ENCODE results near the gene KHDRBS2.

The KHDRBS2 gene

DNA sequence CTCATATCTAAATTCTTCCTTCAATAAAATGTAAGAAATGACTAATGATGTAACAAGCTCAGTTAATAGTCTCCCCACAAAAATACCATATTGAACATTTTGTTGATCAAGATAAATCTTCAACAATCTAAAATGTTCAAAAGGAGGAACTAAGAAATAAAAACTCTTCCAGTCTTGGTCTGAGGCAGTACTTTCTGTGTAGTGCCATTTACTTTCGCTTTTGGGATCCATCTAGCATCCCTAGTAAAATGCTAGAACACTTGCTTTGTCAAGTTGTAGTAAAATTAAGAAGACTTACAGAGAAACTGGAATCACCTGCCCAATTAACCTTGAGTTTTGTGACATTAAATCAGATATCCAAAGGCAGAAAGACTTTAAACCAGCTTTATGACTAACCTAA, 246.4 kb downstream of the KHDRBS2 start:
- H3K36me3 Mint-ChIP-seq (ENCODE audit: low read depth) = no peaks in the 10 kb centered on the region
- no peaks in the 10 kb centered on the region for H3K4me1 Mint-ChIP-seq (ENCODE audit: low read depth)
- no peak overlapping the region for H3K27ac Mint-ChIP-seq
- H3K27me3 Mint-ChIP-seq = no peaks in the 10 kb centered on the region
- intact Hi-C loops (cut with micrococcal nuclease) = no loop called here
- no peaks in the 10 kb centered on the region for H3K9me3 Mint-ChIP-seq
- no peak overlapping the region for H3K4me3 Mint-ChIP-seq

GRCh38 chr6:62037445-62037844, 248.6 kb downstream of the KHDRBS2 start:
- peaks cover 19% of the 10 kb centered on the region for H3K9me3 Mint-ChIP-seq
- no peaks in the 10 kb centered on the region for H3K27me3 Mint-ChIP-seq
- no peak overlapping the region for H3K4me3 Mint-ChIP-seq
- H3K36me3 Mint-ChIP-seq (ENCODE audit: low read depth) = no peaks in the 10 kb centered on the region
- intact Hi-C loops (cut with micrococcal nuclease) = no loop called here
- H3K4me1 Mint-ChIP-seq (ENCODE audit: low read depth) = no peaks in the 10 kb centered on the region
- no peak overlapping the region for H3K27ac Mint-ChIP-seq

DNA sequence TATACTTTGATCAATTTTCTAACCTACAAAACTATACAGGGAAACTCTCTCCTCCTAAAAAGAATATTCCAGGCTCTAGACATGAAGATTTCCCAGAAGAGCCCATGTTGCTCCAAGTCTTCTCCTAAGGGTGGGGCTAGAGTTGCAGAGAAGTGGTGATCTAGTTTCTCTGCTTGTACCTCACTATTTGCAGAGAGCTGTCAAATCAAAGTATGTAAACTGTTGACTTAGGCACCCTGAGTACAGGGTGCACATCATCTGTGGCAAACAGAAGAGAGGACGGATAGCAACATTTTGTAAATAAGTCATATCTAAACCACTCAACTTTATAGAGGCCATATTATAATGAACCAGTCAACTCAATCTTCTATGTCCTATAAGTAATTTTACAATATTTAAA, 250.1 kb downstream of the KHDRBS2 start:
- no peak overlapping the region for H3K4me3 Mint-ChIP-seq
- H3K9me3 Mint-ChIP-seq = peaks cover 30% of the 10 kb centered on the region

GRCh38 chr6:62013719-62014118, 272.3 kb downstream of the KHDRBS2 start:
- Mint-ChIP-seq H3K27me3 (no peaks in the 10 kb centered on the region), H3K27ac (no peak overlapping the region), H3K4me3 (no peak overlapping the region), H3K36me3 (ENCODE audit: low read depth) (no peaks in the 10 kb centered on the region), H3K9me3 (peaks cover 34% of the 10 kb centered on the region), H3K4me1 (ENCODE audit: low read depth) (no peaks in the 10 kb centered on the region)
- intact Hi-C loops (cut with micrococcal nuclease) = no loop called here

More for the DNA sequence above, 250.1 kb downstream of the KHDRBS2 start:
- Mint-ChIP-seq H3K27me3 (no peaks in the 10 kb centered on the region), H3K36me3 (ENCODE audit: low read depth) (no peaks in the 10 kb centered on the region), H3K27ac (no peak overlapping the region), H3K4me1 (ENCODE audit: low read depth) (no peaks in the 10 kb centered on the region)
- intact Hi-C loops (cut with micrococcal nuclease) = no loop called here

- intact Hi-C loops (cut with micrococcal nuclease) = no loop called here
- Mint-ChIP-seq H3K4me1 (ENCODE audit: low read depth) (no peaks in the 10 kb centered on the region), H3K4me3 (no peak overlapping the region), H3K9me3 (peaks cover 37% of the 10 kb centered on the region), H3K36me3 (ENCODE audit: low read depth) (no peaks in the 10 kb centered on the region), H3K27me3 (no peaks in the 10 kb centered on the region), H3K27ac (no peak overlapping the region)
These were observed 276.6 kb downstream of the KHDRBS2 start for GRCh38 chr6:62009445-62009844.

DNA sequence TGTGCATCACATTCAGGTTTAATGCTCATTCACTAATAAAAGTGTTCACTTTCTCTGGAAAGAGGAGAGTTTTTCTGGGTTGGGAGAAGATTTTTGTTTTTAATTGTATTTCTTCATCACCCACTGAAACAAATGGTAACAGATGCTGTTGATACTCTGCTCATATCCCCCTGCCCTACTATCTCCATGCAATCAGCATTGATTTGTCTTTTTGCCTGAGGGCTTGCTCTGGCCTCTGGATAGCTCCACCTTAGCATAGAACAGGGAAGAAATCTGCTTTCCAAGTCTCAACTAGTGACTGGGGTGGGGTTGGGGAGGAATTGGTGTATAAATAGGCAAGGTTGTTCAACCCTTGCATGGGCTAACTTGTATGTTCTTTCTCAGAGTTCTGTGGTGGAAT, 296.4 kb downstream of the KHDRBS2 start:
- Mint-ChIP-seq H3K4me1 (ENCODE audit: low read depth) (no peaks in the 10 kb centered on the region), H3K4me3 (no peak overlapping the region), H3K27me3 (no peaks in the 10 kb centered on the region), H3K27ac (no peak overlapping the region), H3K9me3 (peaks cover 18% of the 10 kb centered on the region), H3K36me3 (ENCODE audit: low read depth) (no peaks in the 10 kb centered on the region)
- intact Hi-C loops (cut with micrococcal nuclease) = no loop called here

DNA sequence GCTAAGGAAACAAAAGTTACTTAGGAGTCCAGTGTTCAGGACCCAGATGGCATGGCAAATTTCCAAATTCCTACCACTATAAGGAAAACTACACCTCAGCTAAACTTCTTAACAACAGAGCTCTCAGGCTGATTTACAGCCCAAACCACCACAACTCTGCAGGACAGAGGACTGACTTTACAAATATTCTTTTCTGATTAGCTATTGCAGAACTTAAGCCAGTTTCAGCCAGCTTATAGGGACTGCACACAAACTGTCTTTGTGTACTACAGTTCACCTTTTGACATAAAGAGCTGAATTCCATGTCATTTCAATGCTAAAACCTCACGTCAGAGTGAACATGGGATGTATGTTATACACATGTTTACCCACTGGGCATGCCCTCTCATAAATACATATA, 305.4 kb downstream of the KHDRBS2 start:
- no peaks in the 10 kb centered on the region for H3K27me3 Mint-ChIP-seq
- peaks cover 17% of the 10 kb centered on the region for H3K9me3 Mint-ChIP-seq
- no peaks in the 10 kb centered on the region for H3K36me3 Mint-ChIP-seq (ENCODE audit: low read depth)
- intact Hi-C loops (cut with micrococcal nuclease) = no loop called here
- H3K4me1 Mint-ChIP-seq (ENCODE audit: low read depth) = no peaks in the 10 kb centered on the region
- H3K4me3 Mint-ChIP-seq = no peak overlapping the region
- no peak overlapping the region for H3K27ac Mint-ChIP-seq

DNA sequence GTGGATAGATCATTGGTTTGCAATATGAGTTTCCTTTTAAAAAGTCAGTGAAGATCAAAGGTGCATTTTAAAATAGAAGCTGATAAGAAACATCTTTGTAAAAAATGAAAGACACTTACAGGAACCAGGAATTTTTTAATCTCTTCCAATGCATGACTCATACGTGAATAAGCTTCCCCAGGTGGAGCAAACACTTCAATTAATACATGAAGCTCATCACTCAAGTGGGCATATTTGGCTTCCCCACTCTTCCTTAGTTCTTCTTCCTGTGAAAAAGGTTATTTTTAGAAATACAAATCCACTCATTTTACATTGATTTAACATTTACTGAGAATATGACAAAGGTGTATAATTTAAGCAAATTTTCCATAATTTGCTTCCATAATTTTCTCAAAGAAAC, 308.1 kb downstream of the KHDRBS2 start:
- no peak overlapping the region for H3K27ac Mint-ChIP-seq
- H3K4me3 Mint-ChIP-seq = no peak overlapping the region
- no peaks in the 10 kb centered on the region for H3K27me3 Mint-ChIP-seq
- intact Hi-C loops (cut with micrococcal nuclease) = no loop called here
- peaks cover 8% of the 10 kb centered on the region for H3K9me3 Mint-ChIP-seq
- no peaks in the 10 kb centered on the region for H3K36me3 Mint-ChIP-seq (ENCODE audit: low read depth)
- no peaks in the 10 kb centered on the region for H3K4me1 Mint-ChIP-seq (ENCODE audit: low read depth)

DNA sequence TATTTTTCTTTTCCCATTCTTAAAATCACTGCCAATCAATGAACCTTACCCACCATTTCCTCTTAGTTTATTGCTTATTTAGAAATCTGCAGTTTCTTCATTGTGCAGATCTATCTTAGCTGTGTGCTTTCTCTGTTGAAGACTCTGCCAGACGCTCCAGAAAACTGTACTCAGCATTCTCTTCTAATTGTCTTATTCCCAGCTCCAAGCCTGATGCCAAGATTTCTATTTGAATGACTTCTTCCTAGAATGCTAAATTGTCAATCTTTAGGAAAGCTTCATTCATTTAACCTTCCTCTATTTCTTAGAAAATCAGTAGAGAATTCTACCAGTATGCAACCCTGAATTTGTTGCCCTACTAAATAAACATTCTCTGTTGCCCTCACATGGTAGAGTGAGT, 308.9 kb downstream of the KHDRBS2 start:
- intact Hi-C loops (cut with micrococcal nuclease) = no loop called here
- no peaks in the 10 kb centered on the region for H3K27me3 Mint-ChIP-seq
- no peak overlapping the region for H3K4me3 Mint-ChIP-seq
- no peaks in the 10 kb centered on the region for H3K36me3 Mint-ChIP-seq (ENCODE audit: low read depth)
- peaks cover 8% of the 10 kb centered on the region for H3K9me3 Mint-ChIP-seq
- H3K4me1 Mint-ChIP-seq (ENCODE audit: low read depth) = no peaks in the 10 kb centered on the region
- no peak overlapping the region for H3K27ac Mint-ChIP-seq

DNA sequence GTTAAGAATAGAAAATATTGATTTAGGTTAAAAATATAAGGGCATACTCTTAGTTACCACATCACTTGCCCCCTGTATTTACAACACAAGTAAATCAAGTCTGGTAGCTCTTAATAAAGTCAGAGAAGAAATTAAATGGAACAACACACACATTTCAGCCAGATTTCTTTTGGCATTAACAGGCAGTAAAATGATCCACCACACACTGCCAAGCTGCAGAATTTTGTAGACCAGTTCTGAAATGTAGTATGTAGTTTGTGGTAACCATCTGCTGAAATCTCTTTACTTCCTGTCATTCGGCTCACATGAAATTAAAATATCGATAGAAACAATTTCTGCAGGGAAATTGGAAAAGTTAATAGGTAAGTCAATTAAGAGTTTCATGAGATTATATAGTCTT, 326.8 kb downstream of the KHDRBS2 start:
- intact Hi-C loops (cut with micrococcal nuclease) = no loop called here
- Mint-ChIP-seq H3K27me3 (no peaks in the 10 kb centered on the region), H3K27ac (no peak overlapping the region), H3K4me1 (ENCODE audit: low read depth) (no peaks in the 10 kb centered on the region), H3K4me3 (no peak overlapping the region), H3K36me3 (ENCODE audit: low read depth) (no peaks in the 10 kb centered on the region), H3K9me3 (peaks cover 43% of the 10 kb centered on the region)

DNA sequence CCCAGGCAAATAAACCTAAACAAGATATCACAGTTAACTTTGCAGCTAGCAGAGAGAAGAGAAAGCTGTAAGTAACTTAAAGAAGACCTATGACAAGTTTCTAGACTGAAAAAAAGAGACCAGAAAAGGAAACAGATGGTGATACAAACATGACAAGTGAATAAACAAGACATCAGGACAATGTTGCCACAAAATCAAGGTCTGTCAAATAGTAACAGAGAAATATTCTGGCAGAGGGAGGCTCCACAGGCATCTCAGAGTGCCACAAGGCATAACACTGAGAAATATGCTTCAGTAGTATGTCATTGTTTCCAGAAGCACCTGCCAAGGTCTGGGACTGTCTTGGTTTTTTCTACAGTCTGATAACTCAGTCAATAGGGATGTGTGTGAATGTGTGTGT, 332.2 kb downstream of the KHDRBS2 start:
- Mint-ChIP-seq H3K9me3 (peaks cover 30% of the 10 kb centered on the region), H3K36me3 (ENCODE audit: low read depth) (no peaks in the 10 kb centered on the region), H3K27me3 (no peaks in the 10 kb centered on the region), H3K4me1 (ENCODE audit: low read depth) (no peaks in the 10 kb centered on the region), H3K27ac (no peak overlapping the region), H3K4me3 (no peak overlapping the region)
- intact Hi-C loops (cut with micrococcal nuclease) = no loop called here

DNA sequence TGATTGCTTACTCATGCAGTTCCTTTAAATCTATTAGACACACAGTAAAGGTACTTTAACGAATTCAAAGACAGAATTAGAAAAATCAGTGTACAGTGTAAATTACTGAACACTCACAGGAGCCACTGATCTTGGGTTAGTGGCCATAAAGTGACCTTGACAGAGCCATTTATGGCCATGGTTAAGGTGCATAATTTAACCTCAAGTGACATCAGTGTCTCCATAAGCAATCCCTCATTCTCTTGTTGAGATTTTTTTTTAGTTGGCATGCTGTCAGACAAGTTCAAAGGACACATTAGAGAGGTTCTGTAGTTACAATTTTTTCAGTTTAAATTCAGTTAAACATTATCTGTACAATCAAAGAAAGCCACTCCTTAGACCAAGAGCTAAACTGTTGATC, 334.4 kb downstream of the KHDRBS2 start:
- no peaks in the 10 kb centered on the region for H3K27me3 Mint-ChIP-seq
- peaks cover 12% of the 10 kb centered on the region for H3K9me3 Mint-ChIP-seq
- H3K36me3 Mint-ChIP-seq (ENCODE audit: low read depth) = no peaks in the 10 kb centered on the region
- no peak overlapping the region for H3K27ac Mint-ChIP-seq
- intact Hi-C loops (cut with micrococcal nuclease) = no loop called here
- no peak overlapping the region for H3K4me3 Mint-ChIP-seq
- H3K4me1 Mint-ChIP-seq (ENCODE audit: low read depth) = no peaks in the 10 kb centered on the region

DNA sequence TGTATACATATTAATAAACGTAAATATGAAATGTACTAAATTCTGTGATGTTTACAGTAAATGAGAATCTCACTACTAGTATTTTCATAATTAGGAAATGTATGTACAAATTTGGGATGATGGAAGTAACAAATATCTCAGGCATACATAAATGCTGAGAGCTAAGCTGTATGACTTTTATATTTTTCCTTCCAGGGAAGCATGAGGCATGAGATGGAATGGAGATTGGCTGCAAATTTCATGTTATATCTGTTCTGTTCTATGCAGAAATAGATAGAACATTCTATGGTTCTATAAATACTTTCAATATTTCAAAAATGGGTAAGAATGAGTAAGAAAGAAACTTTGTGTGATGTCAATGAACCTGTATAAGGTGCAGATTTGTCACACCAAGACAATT, 335.2 kb downstream of the KHDRBS2 start:
- H3K27me3 Mint-ChIP-seq = no peaks in the 10 kb centered on the region
- no peaks in the 10 kb centered on the region for H3K4me1 Mint-ChIP-seq (ENCODE audit: low read depth)
- H3K36me3 Mint-ChIP-seq (ENCODE audit: low read depth) = no peaks in the 10 kb centered on the region
- no peak overlapping the region for H3K4me3 Mint-ChIP-seq
- intact Hi-C loops (cut with micrococcal nuclease) = no loop called here
- peaks cover 11% of the 10 kb centered on the region for H3K9me3 Mint-ChIP-seq
- H3K27ac Mint-ChIP-seq = no peak overlapping the region

GRCh38 chr6:61949971-61950370, 336.1 kb downstream of the KHDRBS2 start:
- Mint-ChIP-seq H3K4me3 (no peak overlapping the region), H3K9me3 (peaks cover 11% of the 10 kb centered on the region), H3K4me1 (ENCODE audit: low read depth) (no peaks in the 10 kb centered on the region), H3K36me3 (ENCODE audit: low read depth) (no peaks in the 10 kb centered on the region), H3K27ac (no peak overlapping the region), H3K27me3 (no peaks in the 10 kb centered on the region)
- intact Hi-C loops (cut with micrococcal nuclease) = no loop called here

- no peaks in the 10 kb centered on the region for H3K4me1 Mint-ChIP-seq (ENCODE audit: low read depth)
- no peak overlapping the region for H3K4me3 Mint-ChIP-seq
- H3K9me3 Mint-ChIP-seq = peaks cover 16% of the 10 kb centered on the region
- intact Hi-C loops (cut with micrococcal nuclease) = no loop called here
- H3K27ac Mint-ChIP-seq = no peak overlapping the region
- H3K27me3 Mint-ChIP-seq = no peaks in the 10 kb centered on the region
- H3K36me3 Mint-ChIP-seq (ENCODE audit: low read depth) = no peaks in the 10 kb centered on the region
These were observed 336.9 kb downstream of the KHDRBS2 start for GRCh38 chr6:61949161-61949560.

All from dendritic cell treated with granulocyte-macrophage colony-stimulating factor and Interleukin-4, amounts not matched to agents 40 ng/mL and 50 ng/mL, for 4 days (primary cell).